AG09309 (cell line): ENCODE results near the gene HYOU1.
"Not testable (repeated sequence)": the region's sequence is repeated elsewhere in the genome, so short reads cannot be mapped to it uniquely, and the experiment has no call there.

Source experiments
- DNase-seq: peaks from one replicate; pipeline ENCODE4 v3.0.0-alpha.2; 2010; ENCODE audit warnings: low read depth
- H3K4me3 ChIP-seq: 2 replicates; pipeline ENCODE4 v1.5.1; 2011; ENCODE audit warnings: mild to moderate bottlenecking, low read depth, low read length, moderate library complexity; ENCODE audit not compliant: control insufficient read depth
- CTCF ChIP-seq: IDR thresholded peaks from 2 replicates; pipeline ENCODE4 v1.5.1; 2011; ENCODE audit warnings: mild to moderate bottlenecking, low read depth, low read length, inconsistent platforms; ENCODE audit not compliant: insufficient read depth, control insufficient read depth; ENCODE audit errors: missing control alignments

HYOU1 gene

GRCh38 chr11:119067371-119068222 lies 10.6 kb upstream of the HYOU1 start, which contains the start of gene VPS11:
Gene VPS11, plus strand, starts transcription at chr11:119067818. Its CDS starts 6 bp downstream, at chr11:119067824.
- H3K4me3 ChIP-seq, result peak within 1 kb of the TSS; percentile 83
- DNase-seq, result peak; percentile 72
- no peak for TF ChIP-seq CTCF

GRCh38 chr11:119065369-119065768 lies 8.4 kb upstream of the HYOU1 start:
- peak; percentile 63 for TF ChIP-seq CTCF
- DNase-seq, result no peak
- no peak overlapping the region for H3K4me3 ChIP-seq

GRCh38 chr11:119062779-119063178 lies 5.8 kb upstream of the HYOU1 start:
- H3K4me3 ChIP-seq, result no peak overlapping the region
- DNase-seq, result no peak
- no peak for TF ChIP-seq CTCF

- no peak for TF ChIP-seq CTCF
- H3K4me3 ChIP-seq, result no peak overlapping the region
- DNase-seq, result no peak
These were observed 4.3 kb upstream of the HYOU1 start for GRCh38 chr11:119061256-119061655.

- not testable (repeated sequence) for H3K4me3 ChIP-seq, DNase-seq
These were observed 2.1 kb upstream of the HYOU1 start for GRCh38 chr11:119059128-119059527.

GRCh38 chr11:119056421-119056999 lies 495 bp downstream of the HYOU1 start:
- no peak for TF ChIP-seq CTCF
- no peak for DNase-seq
- H3K4me3 ChIP-seq, result peak overlapping the region; percentile 99

GRCh38 chr11:119055901-119056300 lies 1.1 kb downstream of the HYOU1 start:
- no peak for DNase-seq
- peak; percentile 27 for TF ChIP-seq CTCF
- H3K4me3 ChIP-seq, result peak overlapping the region; percentile 99
